HepG2 (cell line): ENCODE data around the gene PSORS1C2.
A peak's percentile ranks its signal among the peaks of the same experiment; 100 is the strongest.
"Not testable (repeated sequence)": the region's sequence is repeated elsewhere in the genome, so short reads cannot be mapped to it uniquely, and the experiment has no call there.

Experiments
- ATF3 ChIP-seq: sonication (generic); formaldehyde crosslinking; IDR thresholded peaks from 2 replicates; pipeline ENCODE4 v1.4.0; 2020; ENCODE audit warnings: missing genetic modification reagents
- DR1 ChIP-seq: sonication (generic); formaldehyde crosslinking; IDR thresholded peaks from 2 replicates; pipeline ENCODE4 v1.8.0; 2021; ENCODE audit warnings: mild to moderate bottlenecking, missing genetic modification reagents, inconsistent platforms
- NCOA1 ChIP-seq: sonication (generic); formaldehyde crosslinking; IDR thresholded peaks from 2 replicates; pipeline ENCODE4 v1.9.0; 2021; ENCODE audit warnings: missing genetic modification reagents
- PHB2 ChIP-seq: fragments of 450-650 bp; IDR thresholded peaks from 2 replicates; pipeline ENCODE4 v1.6.1; 2018; ENCODE audit not compliant: partially characterized antibody
- POLR2A ChIP-seq, 2 experiments: IDR thresholded peaks; 2 replicates each; pipeline ENCODE4 v1.6.1; 2011; ENCODE audit warnings: low read depth in 2 of 2, low read length in 2 of 2, mild to moderate bottlenecking in 1 of 2, moderate library complexity in 1 of 2; ENCODE audit not compliant: insufficient read depth in 1 of 2
- RAD21 ChIP-seq: fragments of 450-650 bp; formaldehyde crosslinking; IDR thresholded peaks from 2 replicates; pipeline ENCODE4 v1.5.0; 2020; ENCODE audit warnings: mild to moderate bottlenecking
- REPIN1 ChIP-seq: sonication (generic); formaldehyde crosslinking; IDR thresholded peaks from 2 replicates; pipeline ENCODE4 v1.8.0; 2022; ENCODE audit warnings: missing genetic modification reagents, low read depth, mild to moderate bottlenecking, borderline replicate concordance
- SRSF4 ChIP-seq: fragments of 200-400 bp; formaldehyde crosslinking; IDR thresholded peaks from one replicate; pipeline ENCODE4 v1.6.1; 2018; ENCODE audit warnings: mild to moderate bottlenecking, low read depth, low read length, moderate library complexity; ENCODE audit not compliant: poor library complexity, severe bottlenecking
- TCF7 ChIP-seq: sonication (generic); IDR thresholded peaks from 2 replicates; pipeline ENCODE4 v1.6.1; 2016; ENCODE audit warnings: antibody characterized with exemption, low read depth
- ZNF337 ChIP-seq: sonication (generic); formaldehyde crosslinking; IDR thresholded peaks from 2 replicates; pipeline ENCODE4 v1.5.1; 2020; ENCODE audit warnings: missing genetic modification reagents, low read depth, mild to moderate bottlenecking, borderline replicate concordance
- ZNF800 ChIP-seq: sonication (generic); formaldehyde crosslinking; IDR thresholded peaks from 2 replicates; pipeline ENCODE4 v1.4.0; 2020; ENCODE audit warnings: missing genetic modification reagents

- not testable (repeated sequence) for TF ChIP-seq PHB2; DR1 (CRISPR knock-in tag); NCOA1 (CRISPR knock-in tag); RAD21 (CRISPR knock-in tag); SRSF4; TCF7; REPIN1; POLR2A (IDR thresholded peaks at IDR 0.05; ENCODE audit: insufficient read depth in 1 of 2, low read depth in 2 of 2, low read length in 2 of 2); ATF3; ZNF800 (CRISPR knock-in tag)
- peak; percentile 36; the same call in 1 of the 2 replicates for TF ChIP-seq ZNF337 (CRISPR knock-in tag)
Observed at GRCh38 chr6:31185695-31186051, 46.8 kb upstream of the PSORS1C2 start.
